IMR-90 (cell line): Measurements from ENCODE around the gene PADI1. TPM values are rescaled to one million over a fixed set of nuclear protein-coding genes. Genes with fewer than 3 reads are reported as not detected.

Source experiments
- ATAC-seq: fragments of 200-7000 bp; cut with Tn5 transposase; 2 replicates; pipeline ENCODE4 v1.9.1; 2020; ENCODE audit warnings: low read depth, mild to moderate bottlenecking, moderate library complexity
- BruUV-seq: library from RNA; stranded (reverse); fragments of 400-500 nt; replicated peaks from 2 replicates; lab custom pipeline; 2021; lab: Mats Ljungman, UMichigan
- CTCF ChIA-PET: fragments of 300-600 bp; formaldehyde crosslinking; extraction: SDS; loops from one replicate; lab custom pipeline; 2021; ENCODE audit warnings: antibody characterized with exemption; lab: Yijun Ruan, JAX
- POLR2A ChIA-PET: fragments of 300-600 bp; sonication (Branson Sonifier 250); formaldehyde crosslinking; loops from one replicate; lab custom pipeline; 2022; ENCODE audit warnings: antibody characterized with exemption; ENCODE audit not compliant: unreplicated experiment; lab: Charles Lee
- DNase-seq: peaks from one replicate; pipeline ENCODE4 v3.0.0; 2013
- H2AFZ ChIP-seq: replicated peaks from 2 replicates; pipeline ENCODE3; 2013; ENCODE audit warnings: low read length, mild to moderate bottlenecking; ENCODE audit not compliant: poor library complexity
- H2AK5ac ChIP-seq: 2 replicates; pipeline ENCODE4 v1.6.1; 2013; ENCODE audit warnings: low read depth, low read length, inconsistent platforms
- H2AK9ac ChIP-seq: replicated peaks from 2 replicates; pipeline ENCODE3; 2013; ENCODE audit warnings: mild to moderate bottlenecking, low read depth, low read length, moderate library complexity; ENCODE audit not compliant: poor library complexity
- H2BK120ac ChIP-seq: 2 replicates; pipeline ENCODE4 v1.6.1; 2013; ENCODE audit warnings: low read depth, low read length, inconsistent platforms
- H2BK15ac ChIP-seq: 3 replicates; pipeline ENCODE4 v1.6.1; 2013; ENCODE audit warnings: low read depth, low read length, inconsistent platforms
- H2BK20ac ChIP-seq: 2 replicates; pipeline ENCODE4 v1.6.1; 2013; ENCODE audit warnings: low read depth, mild to moderate bottlenecking, inconsistent platforms, low read length, moderate library complexity
- H2BK5ac ChIP-seq: 2 replicates; pipeline ENCODE4 v1.6.1; 2013; ENCODE audit warnings: mild to moderate bottlenecking, low read depth, low read length, inconsistent platforms; ENCODE audit not compliant: poor library complexity, severe bottlenecking
- H3K14ac ChIP-seq: replicated peaks from 2 replicates; pipeline ENCODE4 v1.6.1; 2013; ENCODE audit warnings: low read depth, low read length, inconsistent platforms
- H3K18ac ChIP-seq: 2 replicates; pipeline ENCODE4 v1.6.1; 2013; ENCODE audit warnings: low read depth, low read length, control low read depth
- H3K23ac ChIP-seq: 2 replicates; pipeline ENCODE4 v1.6.1; 2013; ENCODE audit warnings: low read depth, low read length, inconsistent platforms
- H3K27ac ChIP-seq: 2 replicates; pipeline ENCODE4 v1.5.1; 2013; ENCODE audit warnings: mild to moderate bottlenecking, control low read depth, low read length; ENCODE audit not compliant: insufficient read depth
- H3K27me3 ChIP-seq: 2 replicates; pipeline ENCODE4 v1.6.1; 2013; ENCODE audit warnings: low read length; ENCODE audit not compliant: control insufficient read depth, insufficient read depth
- H3K36me3 ChIP-seq: 2 replicates; pipeline ENCODE4 v1.6.1; 2013; ENCODE audit warnings: low read length, mixed read lengths; ENCODE audit not compliant: control insufficient read depth, insufficient read depth
- H3K4ac ChIP-seq: 2 replicates; pipeline ENCODE4 v1.6.1; 2013; ENCODE audit warnings: low read depth, low read length, inconsistent platforms
- H3K4me1 ChIP-seq: 2 replicates; pipeline ENCODE4 v1.6.1; 2013; ENCODE audit warnings: low read length, mixed read lengths; ENCODE audit not compliant: control insufficient read depth, insufficient read depth
- H3K4me2 ChIP-seq: 2 replicates; pipeline ENCODE4 v1.6.1; 2013; ENCODE audit warnings: low read depth, mild to moderate bottlenecking, control low read depth, low read length, moderate library complexity
- H3K4me3 ChIP-seq: 2 replicates; pipeline ENCODE4 v1.5.1; 2013; ENCODE audit warnings: low read depth, mild to moderate bottlenecking, control low read depth, low read length, moderate library complexity; ENCODE audit not compliant: insufficient read depth
- H3K56ac ChIP-seq: 2 replicates; pipeline ENCODE4 v1.6.1; 2013; ENCODE audit warnings: low read length, inconsistent platforms; ENCODE audit not compliant: insufficient read depth; ENCODE audit errors: extremely low read depth
- H3K79me1 ChIP-seq, 2 experiments: 2 replicates each; pipeline ENCODE4 v1.6.1; 2013; ENCODE audit warnings: low read length in 2 of 2, inconsistent platforms in 1 of 2, low read depth in 1 of 2
- H3K9ac ChIP-seq: 2 replicates; pipeline ENCODE4 v1.6.1; 2013; ENCODE audit warnings: low read depth, low read length, control low read depth
- H3K9me1 ChIP-seq: 2 replicates; pipeline ENCODE4 v1.6.1; 2013; ENCODE audit warnings: low read length, inconsistent platforms; ENCODE audit not compliant: insufficient read depth
- H3K9me3 ChIP-seq: 2 replicates; pipeline ENCODE4 v1.6.1; 2013; ENCODE audit warnings: low read length; ENCODE audit not compliant: control insufficient read depth, insufficient read depth
- H4K20me1 ChIP-seq: 2 replicates; pipeline ENCODE4 v1.6.1; 2013; ENCODE audit warnings: low read length, inconsistent platforms; ENCODE audit not compliant: insufficient read depth
- H4K5ac ChIP-seq: 2 replicates; pipeline ENCODE4 v1.6.1; 2013; ENCODE audit warnings: mild to moderate bottlenecking, low read depth, low read length, control low read depth
- H4K8ac ChIP-seq, 2 experiments: 2 replicates each; pipeline ENCODE4 v1.6.1; 2013; ENCODE audit warnings: low read depth in 2 of 2, low read length in 2 of 2, control low read depth in 1 of 2, inconsistent platforms in 1 of 2
- H4K91ac ChIP-seq: 2 replicates; pipeline ENCODE4 v1.6.1; 2013; ENCODE audit warnings: low read depth, low read length, inconsistent platforms; ENCODE audit not compliant: insufficient read depth
- BHLHE40 ChIP-seq: fragments of 150-350 bp; IDR thresholded peaks from 2 replicates; pipeline ENCODE4 v1.6.1; 2016; ENCODE audit warnings: mild to moderate bottlenecking, low read depth, low read length
- CEBPB ChIP-seq: IDR thresholded peaks from 2 replicates; pipeline ENCODE4 v1.6.1; 2012; ENCODE audit warnings: low read depth, low read length, improper control_type of control experiment
- CHD1 ChIP-seq: IDR thresholded peaks from 2 replicates; pipeline ENCODE4 v1.6.1; 2012; ENCODE audit warnings: low read depth, low read length, improper control_type of control experiment
- CTCF ChIP-seq: conservative IDR thresholded peaks from 2 replicates; pipeline ENCODE4 v1.5.1; 2012; ENCODE audit warnings: mild to moderate bottlenecking, low read depth, low read length, improper control_type of control experiment
- ELK1 ChIP-seq: fragments of 150-350 bp; IDR thresholded peaks from 2 replicates; pipeline ENCODE4 v1.6.1; 2016; ENCODE audit warnings: low read depth, mild to moderate bottlenecking, low read length, moderate library complexity, borderline replicate concordance
- FOS ChIP-seq: fragments of 150-350 bp; IDR thresholded peaks from 2 replicates; pipeline ENCODE4 v1.6.1; 2016; ENCODE audit warnings: low read depth, low read length
- MAFK ChIP-seq: IDR thresholded peaks from 2 replicates; pipeline ENCODE4 v1.6.1; 2012; ENCODE audit warnings: low read depth, low read length, improper control_type of control experiment
- MAZ ChIP-seq: IDR thresholded peaks from 2 replicates; pipeline ENCODE4 v1.6.1; 2012; ENCODE audit warnings: low read depth, mild to moderate bottlenecking, low read length, improper control_type of control experiment, moderate library complexity, borderline replicate concordance
- MXI1 ChIP-seq: IDR thresholded peaks from 2 replicates; pipeline ENCODE4 v1.6.1; 2012; ENCODE audit warnings: low read depth, mild to moderate bottlenecking, low read length, moderate library complexity, borderline replicate concordance
- NFE2L2 ChIP-seq: fragments of 150-350 bp; IDR thresholded peaks from 2 replicates; pipeline ENCODE4 v1.6.1; 2016; ENCODE audit warnings: low read depth, mild to moderate bottlenecking, low read length
- POLR2A ChIP-seq: IDR thresholded peaks from 2 replicates; pipeline ENCODE4 v1.6.1; 2012; ENCODE audit warnings: mild to moderate bottlenecking, low read depth, low read length
- RAD21 ChIP-seq: IDR thresholded peaks from 2 replicates; pipeline ENCODE4 v1.6.1; 2012; ENCODE audit warnings: low read length, improper control_type of control experiment
- RCOR1 ChIP-seq: IDR thresholded peaks from 2 replicates; pipeline ENCODE4 v1.6.1; 2012; ENCODE audit warnings: mild to moderate bottlenecking, low read length, improper control_type of control experiment; ENCODE audit not compliant: insufficient replicate concordance
- RFX5 ChIP-seq: IDR thresholded peaks from 2 replicates; pipeline ENCODE4 v1.8.0; 2012; ENCODE audit warnings: low read depth, mild to moderate bottlenecking, low read length, moderate library complexity
- SMC3 ChIP-seq: fragments of 150-350 bp; IDR thresholded peaks from 2 replicates; pipeline ENCODE4 v1.6.1; 2016; ENCODE audit warnings: low read depth, mild to moderate bottlenecking, antibody characterized with exemption, low read length, moderate library complexity
- USF2 ChIP-seq: fragments of 150-350 bp; IDR thresholded peaks from 2 replicates; pipeline ENCODE4 v1.6.1; 2017; ENCODE audit warnings: mild to moderate bottlenecking, antibody characterized with exemption, low read length, low read depth
- WGBS, 2 experiments: methylation state at CpG; one replicate each; pipeline versions ENCODE4 v1.1.5 to v1.1.7; 2013; ENCODE audit warnings: missing lambda C conversion rate in 2 of 2; ENCODE audit not compliant: insufficient read length in 1 of 2; ENCODE audit errors: extremely low coverage in 2 of 2; 5-methylcytosine and 5-hydroxymethylcytosine counted together
- dilution Hi-C: fragments of 300-500 bp; cut with HindIII; formaldehyde crosslinking; loops from one replicate; pipeline ENCODE4 v1.14.3; 2018; ENCODE audit warnings: low sequenced_read_pairs; ENCODE audit not compliant: unreplicated experiment
- in situ Hi-C: fragments of 300-500 bp; cut with MboI; formaldehyde crosslinking; loops from 3 replicates; pipeline ENCODE4 v1.14.3; 2019; ENCODE audit warnings: low sequenced_read_pairs, inconsistent platforms, mixed read lengths
- intact Hi-C: fragments of 100-400 bp; cut with micrococcal nuclease; formaldehyde crosslinking; loops from 2 replicates; pipeline ENCODE4 v1.10.0; 2022
- polyA plus RNA-seq, 3 experiments: library from polyadenylated mRNA; depleted of rRNA; stranded (reverse); fragments of >200 nt; gene quantifications; 2 replicates each; pipeline ENCODE4 v1.2.3, GENCODE V29; 2012; ENCODE audit warnings: low replicate concordance in 1 of 3
- total RNA-seq: library from RNA; depleted of rRNA; stranded (reverse); fragments of >200 nt; gene quantifications from 2 replicates; pipeline ENCODE4 v1.2.3, GENCODE V29; 2012

PADI1 gene
- total and polyA plus RNA-seq, 2 of the 4 experiments (the other 2 are of a cell fraction), result 0.17 TPM; not detected in 1

GRCh38 chr1:17165823-17166222, 39.1 kb upstream of the PADI1 start:
- Histone ChIP-seq H3K9ac (no peak overlapping the region), H3K18ac (no peak overlapping the region), H2BK15ac (no peak overlapping the region; the same call in 1 of the 3 replicates), H2BK20ac (no peak overlapping the region; the same call in 1 of the 2 replicates), H3K9me1 (peaks cover 17% of the 10 kb centered on the region), H3K14ac (no peak overlapping the region), H4K20me1 (no peaks in the 10 kb centered on the region), H2AK5ac (peak overlapping the region; percentile 70; the same call in 1 of the 2 replicates), H3K4me1 (peaks cover 20% of the 10 kb centered on the region), H2BK120ac (no peak overlapping the region), H2AK9ac (no peak overlapping the region), H4K91ac (peak overlapping the region; percentile 32; the same call in 1 of the 2 replicates), H3K36me3 (no peaks in the 10 kb centered on the region), H3K4me3 (no peak overlapping the region), H3K27ac (no peak overlapping the region), H3K4me2 (no peak overlapping the region), H2BK5ac (peak overlapping the region; percentile 21), H3K23ac (no peak overlapping the region), H3K4ac (no peak overlapping the region; the same call in 1 of the 2 replicates), H4K8ac (no peak overlapping the region), H3K56ac (no peak overlapping the region), H3K9me3 (no peaks in the 10 kb centered on the region), H3K79me1 (no peaks in the 10 kb centered on the region), H2AFZ (no peak overlapping the region), H3K27me3 (no peaks in the 10 kb centered on the region; the same call in 1 of the 2 replicates), H4K5ac (no peak overlapping the region)
- no peak for DNase-seq
- ChIA-PET POLR2A (no interaction called here), CTCF (no interaction called here)
- in situ Hi-C loops (no loop called here), intact Hi-C loops (no loop called here), dilution Hi-C loops (no loop called here)
- no CpG with 5 or more reads among the region's 1 CpG for WGBS, 2 experiments
- ATAC-seq, result no peak
- no TSS peak for BruUV-seq
- no peak for TF ChIP-seq RCOR1
- no peak for TF ChIP-seq MAZ
- TF ChIP-seq SMC3, result no peak
- TF ChIP-seq MAFK, result no peak
- TF ChIP-seq ELK1, result no peak
- no peak for TF ChIP-seq RFX5
- no peak for TF ChIP-seq CTCF
- no peak for TF ChIP-seq BHLHE40
- no peak for TF ChIP-seq MXI1
- TF ChIP-seq USF2, result no peak
- no peak for TF ChIP-seq NFE2L2
- no peak for TF ChIP-seq FOS
- no peak for TF ChIP-seq CHD1
- TF ChIP-seq RAD21, result no peak
- no peak for TF ChIP-seq POLR2A
- no peak for TF ChIP-seq CEBPB
